Stimulated activated naive CD8-positive, alpha-beta T cell treated with anti-CD3 and anti-CD28 coated beads, Interleukin-15, amount 100 ng/mL, for 72 hours (primary cell): Measurements from ENCODE around the gene ADGRB2.

Source experiments
- ATAC-seq: fragments of 150-1000 bp; cut with Tn5 transposase; 2 replicates; pipeline ENCODE4 v1.10.0; 2021; ENCODE audit warnings: mild to moderate bottlenecking, moderate library complexity
- DNase-seq, 2 donors: peaks; one replicate each; pipeline ENCODE4 v3.0.0; 2021 to 2022
- H3K27ac Mint-ChIP-seq, 2 donors: one replicate each; pipeline ENCODE4 v1.8.0; 2022; ENCODE audit warnings: mild to moderate bottlenecking in 2 of 2, mixed read lengths in 2 of 2, moderate library complexity in 2 of 2
- H3K27me3 Mint-ChIP-seq: one replicate; pipeline ENCODE4 v1.8.0; 2022; ENCODE audit warnings: mixed read lengths
- H3K4me1 Mint-ChIP-seq: one replicate; pipeline ENCODE4 v1.8.0; 2022; ENCODE audit warnings: mild to moderate bottlenecking, mixed read lengths
- H3K4me3 Mint-ChIP-seq, 2 donors: one replicate each; pipeline ENCODE4 v1.8.0; 2022; ENCODE audit warnings: mild to moderate bottlenecking in 2 of 2, mixed read lengths in 2 of 2, moderate library complexity in 1 of 2
- H3K9me3 Mint-ChIP-seq, 2 donors: one replicate each; pipeline ENCODE4 v1.8.0; 2022; ENCODE audit warnings: mixed read lengths in 2 of 2

ADGRB2 gene

DNA sequence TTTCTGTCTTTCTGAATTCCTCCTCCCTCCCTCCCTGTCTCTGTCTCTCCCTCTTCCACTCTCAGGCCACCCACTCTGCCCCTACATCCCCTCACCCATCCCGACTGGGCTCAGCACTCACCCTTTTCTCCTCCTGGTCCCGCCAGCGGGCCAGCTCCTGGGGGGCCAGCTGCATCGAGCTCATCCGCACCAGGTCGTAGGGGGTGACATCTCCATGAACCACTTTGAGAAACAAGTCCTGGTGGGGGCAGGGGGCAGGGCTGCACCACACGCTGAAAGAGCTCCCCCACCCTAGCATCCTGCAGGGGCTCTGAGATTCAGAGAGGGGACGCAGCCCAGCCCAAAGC, 33.9 kb upstream of the ADGRB2 start:
- no peak for ATAC-seq
- peaks cover 13% of the 10 kb centered on the region for H3K4me1 Mint-ChIP-seq
- no peaks in the 10 kb centered on the region for H3K9me3 Mint-ChIP-seq
- no peak for DNase-seq
- no peak overlapping the region for H3K27ac Mint-ChIP-seq
- no peak overlapping the region for H3K4me3 Mint-ChIP-seq
- H3K27me3 Mint-ChIP-seq, result no peaks in the 10 kb centered on the region

DNA sequence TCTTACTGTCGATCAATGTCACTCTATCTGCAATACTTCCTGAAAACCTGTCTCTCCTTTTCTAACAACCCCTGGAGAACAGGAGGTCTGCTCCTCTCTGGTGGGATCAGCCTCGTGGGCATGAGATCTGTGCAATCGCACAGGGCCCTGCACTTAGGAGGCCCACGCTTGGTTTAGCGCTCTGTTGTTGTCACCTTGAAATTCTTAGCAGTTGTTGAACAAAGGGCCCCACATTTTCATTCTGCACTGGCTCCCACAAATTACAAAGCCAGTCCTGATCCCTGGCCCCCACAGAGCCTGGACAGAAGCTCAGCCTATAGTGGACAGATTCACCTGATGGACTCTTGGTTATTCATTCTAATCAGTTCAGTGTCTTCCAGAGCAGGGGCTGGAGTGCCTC, 33.1 kb upstream of the ADGRB2 start:
- H3K27ac Mint-ChIP-seq, result no peak overlapping the region
- ATAC-seq, result no peak
- no peaks in the 10 kb centered on the region for H3K27me3 Mint-ChIP-seq
- DNase-seq, result no peak
- H3K4me1 Mint-ChIP-seq, result peaks cover 8% of the 10 kb centered on the region
- no peaks in the 10 kb centered on the region for H3K9me3 Mint-ChIP-seq
- H3K4me3 Mint-ChIP-seq, result no peak overlapping the region

DNA sequence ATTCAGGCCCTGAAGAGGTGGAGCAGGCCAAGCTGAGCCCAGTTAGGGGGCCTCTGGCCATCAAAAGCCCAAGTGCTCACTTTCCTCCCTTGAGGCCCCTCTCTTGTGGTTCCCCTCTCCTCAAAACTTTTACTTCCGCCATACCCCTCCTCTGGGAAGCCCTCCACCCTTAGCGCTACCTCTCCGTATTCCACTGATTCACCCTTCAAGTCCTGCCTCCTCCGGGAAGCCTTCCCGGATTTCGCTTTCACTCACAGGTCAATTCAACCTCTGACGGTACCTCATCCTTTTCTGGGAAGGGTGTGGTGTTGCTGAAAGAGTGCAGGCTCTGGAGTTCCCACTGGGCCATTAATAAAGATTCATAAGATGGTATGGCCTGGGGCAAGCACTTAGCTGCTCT, 32.6 kb upstream of the ADGRB2 start:
- no peak overlapping the region for H3K27ac Mint-ChIP-seq

DNA sequence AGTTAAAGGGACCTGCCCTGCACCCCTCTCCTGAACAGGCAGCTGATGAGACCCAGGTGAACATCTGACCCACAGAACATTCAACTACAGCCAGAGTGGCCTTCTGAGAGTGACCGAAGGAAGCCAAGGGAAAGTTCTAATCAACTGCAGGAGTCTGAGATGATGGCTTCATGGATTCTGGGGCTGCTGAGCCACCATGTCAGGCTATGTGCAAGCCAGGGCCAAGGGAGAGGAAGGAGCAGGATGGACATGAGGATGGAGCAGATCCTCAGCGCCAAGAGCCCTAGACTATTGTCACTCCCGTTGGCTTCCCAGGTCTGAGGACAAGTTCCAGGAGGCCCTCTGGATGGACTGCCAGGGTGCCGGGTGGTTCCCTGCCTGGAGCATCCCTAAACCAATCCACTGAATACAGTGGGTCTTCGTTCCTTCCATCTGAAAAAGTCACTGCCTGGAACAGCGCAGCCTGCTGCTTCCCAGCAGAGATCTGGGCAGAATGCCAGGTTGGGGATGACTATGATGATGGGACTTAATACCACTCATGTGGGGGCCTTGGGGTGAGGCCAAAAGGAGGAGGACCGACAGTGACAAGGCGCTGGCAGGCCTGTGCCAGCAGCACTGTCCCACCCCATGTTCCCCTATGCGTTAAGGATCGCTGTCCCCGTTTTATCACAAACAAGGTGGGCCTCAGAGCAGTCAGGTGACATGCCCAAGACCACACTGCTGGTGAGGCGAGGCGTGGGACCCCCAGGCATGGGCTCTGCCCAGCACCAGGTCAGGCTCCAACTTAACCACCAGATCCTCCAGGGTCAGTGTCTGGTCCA, 31.9 kb upstream of the ADGRB2 start:
- no peaks in the 10 kb centered on the region for H3K27me3 Mint-ChIP-seq
- peaks cover 8% of the 10 kb centered on the region for H3K4me1 Mint-ChIP-seq
- H3K4me3 Mint-ChIP-seq, result no peak overlapping the region
- no peak for DNase-seq
- ATAC-seq, result no peak
- H3K9me3 Mint-ChIP-seq, result no peaks in the 10 kb centered on the region
- no peak overlapping the region for H3K27ac Mint-ChIP-seq

More for the DNA sequence above, 32.6 kb upstream of the ADGRB2 start:
- Mint-ChIP-seq H3K27me3 (no peaks in the 10 kb centered on the region), H3K4me1 (peaks cover 8% of the 10 kb centered on the region), H3K4me3 (no peak overlapping the region), H3K9me3 (no peaks in the 10 kb centered on the region)
- DNase-seq (no peak), ATAC-seq (no peak)

DNA sequence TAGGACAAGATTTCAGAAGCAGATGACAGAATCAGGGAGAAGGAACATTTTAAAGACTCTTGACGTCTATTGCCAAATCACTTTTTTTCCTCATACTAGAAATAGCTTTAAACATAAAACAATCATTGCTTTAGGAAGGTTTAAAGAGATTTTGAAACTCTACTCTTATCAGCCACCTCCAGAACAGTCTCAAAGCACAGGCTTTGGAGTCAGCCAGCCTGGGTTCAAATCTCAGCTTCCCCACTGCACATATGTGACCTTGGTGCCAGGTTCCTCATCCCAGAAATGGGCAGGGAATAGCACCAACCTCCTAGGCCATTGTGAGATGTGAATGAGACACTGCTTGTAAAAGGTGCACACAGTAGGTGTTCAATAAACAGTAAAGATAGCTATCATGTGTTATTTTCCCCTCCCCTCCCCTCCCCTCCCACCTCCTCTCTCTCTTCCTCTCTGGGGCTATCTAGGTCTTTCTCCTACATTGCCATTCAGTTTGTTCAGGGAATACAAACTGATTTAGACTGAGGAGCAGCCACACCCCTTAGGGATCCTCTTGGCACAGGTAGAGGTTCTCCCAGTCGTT, 31.0 kb upstream of the ADGRB2 start:
- Mint-ChIP-seq H3K4me1 (peaks cover 9% of the 10 kb centered on the region), H3K27me3 (no peaks in the 10 kb centered on the region), H3K9me3 (no peaks in the 10 kb centered on the region), H3K27ac (no peak overlapping the region), H3K4me3 (no peak overlapping the region)
- ATAC-seq (no peak), DNase-seq (no peak)

DNA sequence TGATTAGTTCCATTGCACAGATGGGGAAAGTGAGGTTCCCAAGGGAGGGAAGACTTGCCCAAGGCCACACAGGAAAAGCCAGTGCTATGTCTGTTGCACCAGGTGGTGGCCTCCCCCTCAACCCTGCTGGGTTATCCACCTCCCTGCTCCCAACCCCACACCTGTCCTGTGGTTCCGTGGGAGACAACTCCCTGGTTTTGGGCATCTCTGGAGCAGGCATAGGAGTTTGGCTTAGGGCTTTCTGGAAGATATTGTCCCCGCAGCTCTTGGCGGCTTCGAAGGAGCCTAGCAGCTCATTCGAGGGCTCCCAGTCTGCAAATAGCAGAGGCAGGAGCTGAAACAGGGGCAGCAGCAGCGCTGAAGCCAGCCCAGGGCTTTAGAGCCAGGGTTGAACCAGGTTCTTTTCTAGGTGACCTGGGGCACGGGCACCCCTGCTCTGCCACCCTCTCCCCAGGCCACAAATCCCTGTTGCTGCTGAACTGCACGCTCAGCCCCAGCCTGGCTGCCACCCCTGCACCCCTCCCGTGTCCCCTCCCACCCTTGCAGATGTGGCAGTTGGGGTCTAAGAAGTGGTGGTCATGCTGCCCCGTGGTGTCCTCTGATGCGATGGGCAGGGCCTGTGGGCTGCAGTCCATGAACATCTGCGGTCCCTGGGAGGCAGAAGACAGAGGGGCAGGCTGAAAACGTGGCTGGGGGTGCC, 29.6 kb upstream of the ADGRB2 start:
- Mint-ChIP-seq H3K9me3 (no peaks in the 10 kb centered on the region), H3K4me3 (no peak overlapping the region), H3K27me3 (no peaks in the 10 kb centered on the region), H3K4me1 (peaks cover 21% of the 10 kb centered on the region), H3K27ac (no peak overlapping the region)
- ATAC-seq (no peak), DNase-seq (no peak)

DNA sequence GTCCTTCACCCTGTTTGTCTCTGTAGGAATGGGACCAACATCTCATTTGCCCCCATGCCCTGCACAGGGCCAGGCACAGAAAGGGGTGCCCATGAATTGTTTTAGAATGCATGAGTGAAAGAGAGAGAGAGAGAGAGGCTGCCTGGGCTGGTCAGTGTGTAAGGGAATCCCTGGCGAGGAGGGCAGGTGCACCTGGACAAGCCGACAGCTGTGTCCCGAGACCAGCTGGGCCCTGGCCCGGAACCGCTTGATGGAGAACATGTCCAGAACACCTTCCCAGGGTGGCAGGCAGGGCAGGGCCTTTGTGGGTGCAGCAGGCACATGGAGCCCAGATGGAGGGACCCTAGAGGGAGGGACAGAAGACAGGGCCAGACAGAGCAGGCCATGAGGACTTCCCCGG, 28.9 kb upstream of the ADGRB2 start:
- no peak overlapping the region for H3K27ac Mint-ChIP-seq
- no peak overlapping the region for H3K4me3 Mint-ChIP-seq
- H3K9me3 Mint-ChIP-seq, result no peaks in the 10 kb centered on the region
- ATAC-seq (no peak), DNase-seq (no peak)
- H3K27me3 Mint-ChIP-seq, result no peaks in the 10 kb centered on the region
- H3K4me1 Mint-ChIP-seq, result peaks cover 16% of the 10 kb centered on the region

DNA sequence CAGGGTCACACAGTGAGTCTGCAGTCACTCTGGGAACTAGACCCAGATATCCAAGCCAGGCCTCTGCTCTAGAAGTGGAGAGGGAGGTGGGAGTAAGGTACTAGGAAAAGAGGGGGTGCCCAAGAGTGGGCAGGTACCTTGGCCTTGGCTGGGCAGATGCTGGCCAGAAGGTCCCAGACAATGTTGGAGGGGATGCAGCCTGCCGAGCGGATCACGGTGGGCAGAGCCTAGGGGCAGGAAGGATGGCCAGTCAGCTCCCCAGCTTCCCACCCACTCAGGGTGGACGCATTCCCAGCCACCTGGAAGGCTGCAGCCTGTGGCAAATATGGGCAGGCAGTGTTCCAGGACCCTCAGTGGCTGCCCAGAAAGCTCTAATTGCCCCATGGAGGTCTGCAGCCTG, 28.4 kb upstream of the ADGRB2 start:
- Mint-ChIP-seq H3K27me3 (no peaks in the 10 kb centered on the region), H3K9me3 (no peaks in the 10 kb centered on the region), H3K4me3 (no peak overlapping the region), H3K4me1 (peaks cover 21% of the 10 kb centered on the region), H3K27ac (no peak overlapping the region)
- ATAC-seq (no peak), DNase-seq (no peak)

DNA sequence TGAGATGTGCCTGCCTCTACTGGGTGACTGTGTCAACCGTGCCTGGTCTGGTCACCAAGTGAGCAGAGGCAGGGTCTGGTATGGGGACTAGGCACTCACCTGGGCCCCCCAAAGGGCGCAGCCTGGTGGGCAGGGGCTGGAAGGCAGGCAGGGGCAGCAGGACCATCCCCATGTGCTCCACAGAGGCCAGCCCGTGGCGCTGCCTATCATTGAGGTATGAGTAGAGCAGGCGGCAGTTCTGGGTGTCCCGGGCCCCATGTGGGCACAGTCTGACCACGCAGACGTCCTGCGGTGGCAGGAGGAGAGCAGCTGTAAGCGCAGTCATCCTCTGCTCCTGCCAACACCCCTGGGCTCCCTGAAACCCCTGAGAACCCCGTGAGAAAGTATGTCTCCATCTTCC, 28.0 kb upstream of the ADGRB2 start:
- Mint-ChIP-seq H3K4me1 (peaks cover 25% of the 10 kb centered on the region), H3K27me3 (no peaks in the 10 kb centered on the region), H3K4me3 (no peak overlapping the region), H3K27ac (no peak overlapping the region), H3K9me3 (no peaks in the 10 kb centered on the region)
- ATAC-seq, result no peak
- DNase-seq, result no peak

DNA sequence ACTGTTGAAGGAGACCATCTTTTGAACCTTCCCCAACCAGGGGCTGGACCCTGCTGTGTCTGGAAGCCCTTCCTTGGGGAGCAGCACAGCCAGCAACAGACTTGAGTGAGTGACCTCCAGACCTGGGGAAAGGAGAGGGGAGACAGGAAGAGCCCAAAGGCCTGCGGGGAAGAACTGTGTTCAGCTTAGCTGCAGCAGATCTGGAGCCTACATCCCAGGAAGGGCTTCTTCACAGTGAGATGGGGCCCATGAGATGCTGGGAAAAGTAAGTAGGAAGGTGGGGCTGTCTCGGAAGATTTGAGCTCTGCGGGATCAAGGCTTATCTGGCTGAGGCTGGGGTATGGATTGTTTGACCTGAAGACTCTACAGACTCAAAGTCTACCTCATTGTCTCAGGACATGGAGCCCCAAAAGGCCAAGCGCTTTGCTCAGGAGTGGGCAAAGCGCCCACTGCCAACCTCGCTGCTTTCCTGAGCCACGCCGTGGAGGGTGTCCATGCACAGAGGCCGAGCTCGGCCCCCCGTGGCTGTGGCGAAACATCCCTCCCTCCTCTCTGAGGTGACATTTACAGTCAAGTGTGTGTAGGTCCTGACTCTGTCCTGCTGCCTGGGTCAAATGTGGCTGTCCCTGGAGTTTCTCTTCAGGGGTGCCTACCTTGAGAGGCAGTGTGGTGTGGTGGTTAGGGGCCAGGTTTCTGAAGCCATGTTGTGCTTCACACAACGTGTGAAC, 27.2 kb upstream of the ADGRB2 start:
- Mint-ChIP-seq H3K27ac (no peak overlapping the region), H3K4me1 (peaks cover 25% of the 10 kb centered on the region), H3K9me3 (no peaks in the 10 kb centered on the region), H3K4me3 (no peak overlapping the region), H3K27me3 (no peaks in the 10 kb centered on the region)
- DNase-seq, result no peak
- ATAC-seq, result no peak

DNA sequence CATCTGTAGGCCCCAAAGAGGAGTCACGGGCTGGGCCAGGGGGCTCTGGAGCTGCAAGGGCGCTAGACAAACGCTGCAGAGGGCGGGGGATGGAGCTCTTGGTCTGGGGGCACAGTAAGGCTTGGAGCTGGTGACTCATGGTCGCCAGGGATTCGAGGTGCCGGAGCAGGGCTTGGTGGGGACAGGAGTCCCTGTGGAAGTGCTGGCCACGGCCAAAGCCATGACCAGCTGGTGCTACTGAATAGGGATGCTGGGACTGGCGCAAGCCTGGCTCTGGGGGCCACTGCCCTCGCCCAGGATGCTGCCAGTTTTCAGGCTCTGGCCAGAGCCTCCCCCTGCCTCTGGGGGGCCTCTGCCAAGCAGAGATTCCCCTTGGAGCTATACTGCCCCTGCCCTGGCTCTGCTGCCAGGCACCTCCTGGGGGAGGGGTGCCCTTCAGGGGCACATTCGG, 26.5 kb upstream of the ADGRB2 start:
- H3K4me1 Mint-ChIP-seq, result peaks cover 25% of the 10 kb centered on the region
- H3K27ac Mint-ChIP-seq, result no peak overlapping the region
- H3K27me3 Mint-ChIP-seq, result no peaks in the 10 kb centered on the region
- DNase-seq (no peak), ATAC-seq (no peak)
- H3K9me3 Mint-ChIP-seq, result no peaks in the 10 kb centered on the region
- H3K4me3 Mint-ChIP-seq, result no peak overlapping the region

DNA sequence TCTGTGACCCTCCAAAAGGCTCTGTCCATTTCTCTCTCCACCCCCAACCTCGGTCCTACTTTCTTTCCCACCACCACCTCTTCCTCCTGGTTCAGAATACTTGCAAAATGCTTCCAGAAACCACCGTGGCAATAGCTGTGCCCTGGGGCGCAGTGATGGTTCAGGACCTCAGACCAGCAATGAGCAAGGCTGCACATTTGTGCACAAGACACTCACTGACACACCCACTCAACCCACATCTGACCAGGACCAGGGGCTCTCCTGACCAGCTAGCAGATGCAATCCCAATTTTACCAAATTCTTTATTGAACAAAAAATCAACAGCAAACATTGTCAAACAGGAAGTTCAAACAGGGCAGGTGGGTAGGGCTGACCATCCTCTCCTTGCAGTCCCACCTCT, 26.0 kb upstream of the ADGRB2 start:
- DNase-seq (no peak), ATAC-seq (no peak)
- Mint-ChIP-seq H3K27me3 (no peaks in the 10 kb centered on the region), H3K9me3 (no peaks in the 10 kb centered on the region), H3K27ac (no peak overlapping the region), H3K4me1 (peaks cover 25% of the 10 kb centered on the region), H3K4me3 (no peak overlapping the region)

DNA sequence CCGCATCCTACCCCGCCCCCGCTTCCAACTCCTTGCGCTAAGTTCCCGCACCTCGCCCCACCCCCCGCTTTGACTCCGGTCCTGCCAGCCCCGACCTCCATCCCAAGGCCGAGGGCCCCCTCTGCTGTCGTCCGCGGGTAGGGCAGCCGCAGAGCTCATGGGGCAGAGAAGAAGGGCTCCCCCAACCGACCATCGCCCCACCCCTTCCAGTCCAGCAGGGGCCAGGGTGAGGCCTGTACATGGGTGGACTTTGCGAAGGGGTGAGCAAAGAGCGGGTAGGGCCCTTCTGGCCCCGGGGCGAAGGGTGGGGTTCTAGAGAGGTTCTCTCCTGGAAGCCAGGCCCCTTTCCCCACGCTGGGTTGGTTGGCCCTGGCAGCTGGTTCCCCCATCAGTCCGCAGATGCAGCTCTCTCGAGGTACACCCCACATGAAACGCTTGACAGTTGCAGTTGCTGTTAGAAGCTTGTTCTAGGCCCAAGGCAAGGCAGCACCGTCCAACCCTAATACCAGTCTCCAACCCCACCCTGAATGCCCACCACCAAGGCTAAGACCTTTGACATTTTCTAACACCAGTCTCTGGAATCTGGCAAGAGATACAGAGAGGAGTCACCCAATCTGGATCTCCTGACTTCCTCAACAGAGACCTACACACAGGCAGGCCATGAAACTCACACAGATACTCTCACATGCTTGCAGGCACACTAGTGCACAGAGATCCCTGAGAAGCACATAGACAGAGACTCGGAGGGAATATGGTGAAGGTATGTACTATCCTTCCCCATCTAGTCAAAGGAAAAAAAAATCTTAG, 25.3 kb upstream of the ADGRB2 start:
- H3K27ac Mint-ChIP-seq, result peak overlapping the region in 1 of 2 donors; percentile 38
- ATAC-seq (peak; percentile 87), DNase-seq (peak; percentile 95 to 97)
- no peaks in the 10 kb centered on the region for H3K9me3 Mint-ChIP-seq
- H3K4me1 Mint-ChIP-seq, result peaks cover 25% of the 10 kb centered on the region
- peak overlapping the region; percentile 83 to 88 for H3K4me3 Mint-ChIP-seq
- no peaks in the 10 kb centered on the region for H3K27me3 Mint-ChIP-seq

DNA sequence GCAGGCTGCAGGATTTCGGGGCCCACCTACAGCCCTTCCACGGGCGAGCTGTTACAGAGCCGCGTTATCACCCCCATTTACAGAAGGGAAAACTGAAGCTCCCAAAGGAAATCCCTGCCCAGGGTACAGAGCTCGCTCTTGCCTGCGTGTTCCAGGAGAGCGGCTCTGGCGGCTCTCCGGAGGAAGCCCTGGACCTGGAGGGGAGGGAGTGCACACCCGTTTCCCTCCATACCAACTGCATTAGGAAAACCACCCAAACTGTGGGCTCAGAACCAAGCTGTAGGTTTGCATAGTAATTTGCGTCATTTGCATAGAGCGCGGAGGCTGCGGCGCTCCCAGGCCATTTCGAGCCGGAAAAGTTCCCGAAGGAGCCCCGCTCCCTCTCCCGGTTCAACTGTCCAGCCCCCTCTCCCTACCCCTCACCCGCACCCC, 24.7 kb upstream of the ADGRB2 start:
- Mint-ChIP-seq H3K4me3 (peak overlapping the region; percentile 83 to 88), H3K27me3 (no peaks in the 10 kb centered on the region), H3K27ac (peak overlapping the region in 1 of 2 donors; percentile 38), H3K4me1 (peaks cover 25% of the 10 kb centered on the region), H3K9me3 (no peaks in the 10 kb centered on the region)
- peak; percentile 70 for ATAC-seq
- no peak for DNase-seq
